Hair follicle dermal papilla cell (primary cell): ENCODE results near the gene FBXW5. TPM values are rescaled to one million over a fixed set of nuclear protein-coding genes. Genes with fewer than 3 reads are reported as not detected.

Source experiments
- total RNA-seq: library from RNA; depleted of rRNA; stranded (reverse); fragments of >200 nt; gene quantifications from 2 replicates; pipeline ENCODE4 v1.2.3, GENCODE V29; 2012

FBXW5 gene
- 133 and 152 TPM in 2 replicates for total RNA-seq

GRCh38 chr9:136944519-136945332, at the start of gene FBXW5, which contains the start of gene C8G:
FBXW5 (minus strand) TSS chr9:136944738; CDS start chr9:136944083, 655 bp downstream.
C8G (plus strand) TSS chr9:136945243; CDS start chr9:136945321, 78 bp downstream.

GRCh38 chr9:136991993-136992818, 47.7 kb upstream of the FBXW5 start, which contains the start of gene PAXX:
PAXX (plus strand) TSS chr9:136992422; CDS start chr9:136992444, 22 bp downstream.

GRCh38 chr9:136982232-136983051, 37.9 kb upstream of the FBXW5 start, which contains the start of gene LCNL1:
LCNL1 (plus strand) TSS chr9:136982993; CDS start chr9:136983587, 594 bp downstream.

GRCh38 chr9:136977223-136977622, 32.7 kb upstream of the FBXW5 start, which contains the start of gene PTGDS:
PTGDS (plus strand) TSS chr9:136977504; CDS start chr9:136977579, 75 bp downstream.

GRCh38 chr9:136951541-136952320, 7.2 kb upstream of the FBXW5 start, which contains the start of gene LCN12:
LCN12 (plus strand) TSS chr9:136952273; CDS start chr9:136952328, 55 bp downstream.

Other genes with a start within 250 kb of the FBXW5 start
- 0.12 TPM in 1 of 2 replicates, not detected in the other for gene DIPK1B, start 232.2 kb downstream of the FBXW5 start, total RNA-seq
- gene LCN10, start 201.8 kb downstream of the FBXW5 start, total RNA-seq = not detected in 2 replicates
- gene LCN6, start 196.2 kb downstream of the FBXW5 start, total RNA-seq = not detected in 2 replicates
- not detected in 2 replicates for gene LCN8, start 186.5 kb downstream of the FBXW5 start, total RNA-seq
- not detected in 2 replicates for gene LCN15, start 180.2 kb downstream of the FBXW5 start, total RNA-seq
- gene TMEM141, start 153.4 kb downstream of the FBXW5 start, total RNA-seq = 28.6 and 32.7 TPM in 2 replicates
- 0.16 and 0.73 TPM in 2 replicates for gene CCDC183, start 148.4 kb downstream of the FBXW5 start, total RNA-seq
- 83.5 and 85.7 TPM in 2 replicates for gene RABL6, start 136.8 kb downstream of the FBXW5 start, total RNA-seq
- gene AJM1, start 102.3 kb downstream of the FBXW5 start, total RNA-seq = 0.85 and 0.97 TPM in 2 replicates
- 49.8 and 55.1 TPM in 2 replicates for gene PHPT1, start 95.3 kb downstream of the FBXW5 start, total RNA-seq
- 1.1 and 1.9 TPM in 2 replicates for gene MAMDC4, start 92.4 kb downstream of the FBXW5 start, total RNA-seq
- 119 and 175 TPM in 2 replicates for gene EDF1, start 78.4 kb downstream of the FBXW5 start, total RNA-seq
- 6.6 and 6.8 TPM in 2 replicates for gene TRAF2, start 58.2 kb downstream of the FBXW5 start, total RNA-seq
- 1.1 TPM in 1 of 2 replicates, not detected in the other for gene C8G, start 505 bp upstream of the FBXW5 start, total RNA-seq
- gene LCN12, start 7.5 kb upstream of the FBXW5 start, total RNA-seq = 0.24 TPM in 1 of 2 replicates, not detected in the other
- 16.9 and 20.2 TPM in 2 replicates for gene PTGDS, start 32.8 kb upstream of the FBXW5 start, total RNA-seq
- gene LCNL1, start 38.3 kb upstream of the FBXW5 start, total RNA-seq = 2.4 and 3.5 TPM in 2 replicates
- gene PAXX, start 47.7 kb upstream of the FBXW5 start, total RNA-seq = 7.3 and 8.5 TPM in 2 replicates
- gene CLIC3, start 51.8 kb upstream of the FBXW5 start, total RNA-seq = 0.32 and 2.4 TPM in 2 replicates
- 11.9 and 15.1 TPM in 2 replicates for gene ABCA2, start 83.5 kb upstream of the FBXW5 start, total RNA-seq
- gene FUT7, start 87.3 kb upstream of the FBXW5 start, total RNA-seq = not detected in 2 replicates
- gene NPDC1, start 101.4 kb upstream of the FBXW5 start, total RNA-seq = 4.7 and 6.9 TPM in 2 replicates
- not detected in 2 replicates for gene ENTPD2, start 109.3 kb upstream of the FBXW5 start, total RNA-seq
- gene SAPCD2, start 125.8 kb upstream of the FBXW5 start, total RNA-seq = 1.6 and 1.8 TPM in 2 replicates
- 32.5 and 40.4 TPM in 2 replicates for gene UAP1L1, start 132.8 kb upstream of the FBXW5 start, total RNA-seq
- 81.1 and 82.9 TPM in 2 replicates for gene MAN1B1, start 142.2 kb upstream of the FBXW5 start, total RNA-seq
- gene DPP7, start 170.0 kb upstream of the FBXW5 start, total RNA-seq = 68.4 and 81.5 TPM in 2 replicates
- 0.12 TPM in 1 of 2 replicates, not detected in the other for gene GRIN1, start 194.4 kb upstream of the FBXW5 start, total RNA-seq
- not detected in 2 replicates for gene LRRC26, start 225.3 kb upstream of the FBXW5 start, total RNA-seq
- not detected in 2 replicates for gene TMEM210, start 227.3 kb upstream of the FBXW5 start, total RNA-seq
- gene ANAPC2, start 243.8 kb upstream of the FBXW5 start, total RNA-seq = 23.5 and 23.8 TPM in 2 replicates
- 46.1 and 55.9 TPM in 2 replicates for gene SSNA1, start 243.9 kb upstream of the FBXW5 start, total RNA-seq